Type B pancreatic cell (in vitro differentiated cells): ENCODE data around the gene FAAP100. TPM values are rescaled to one million over a fixed set of nuclear protein-coding genes. Genes with fewer than 3 reads are reported as not detected.
A peak's percentile ranks its signal among the peaks of the same experiment; 100 is the strongest.

Source experiments
- DNase-seq: peaks from one replicate; pipeline ENCODE4 v3.0.0; 2021; ENCODE audit warnings: mixed read lengths; ENCODE audit not compliant: unreplicated experiment; ENCODE audit errors: extremely low spot score
- H3K27ac Mint-ChIP-seq: 2 replicates; pipeline ENCODE4 v1.8.0; 2021; ENCODE audit warnings: mild to moderate bottlenecking, mixed read lengths
- H3K27me3 Mint-ChIP-seq: 2 replicates; pipeline ENCODE4 v1.8.0; 2021; ENCODE audit warnings: mixed read lengths
- H3K36me3 Mint-ChIP-seq: 2 replicates; pipeline ENCODE4 v1.8.0; 2021; ENCODE audit warnings: mixed read lengths
- H3K4me1 Mint-ChIP-seq: one replicate; pipeline ENCODE4 v1.8.0; 2021; ENCODE audit warnings: mixed read lengths; ENCODE audit not compliant: unreplicated experiment
- H3K4me3 Mint-ChIP-seq: 2 replicates; pipeline ENCODE4 v1.8.0; 2021; ENCODE audit warnings: mild to moderate bottlenecking, mixed read lengths
- H3K9me3 Mint-ChIP-seq: 2 replicates; pipeline ENCODE4 v1.8.0; 2021; ENCODE audit warnings: mixed read lengths
- total RNA-seq: library from RNA; stranded (reverse); gene quantifications from 2 replicates; pipeline ENCODE4 v1.2.1, GENCODE V29; 2021; ENCODE audit warnings: low replicate concordance
- TF ChIP-seq, protein P1 (sequence below): fragments of 200-600 bp; sonication (generic); conservative IDR thresholded peaks from 2 replicates; pipeline ENCODE4 v1.5.0; 2021; ENCODE audit warnings: antibody characterized with exemption, mild to moderate bottlenecking

The FAAP100 gene
- total RNA-seq, 1 donor from 2014 or later: 44.7 TPM

GRCh38 chr17:81582749-81583148, 30.6 kb upstream of the FAAP100 start:
- no peak overlapping the region for H3K4me3 Mint-ChIP-seq
- no peak for DNase-seq
- TF ChIP-seq, protein P1, sequence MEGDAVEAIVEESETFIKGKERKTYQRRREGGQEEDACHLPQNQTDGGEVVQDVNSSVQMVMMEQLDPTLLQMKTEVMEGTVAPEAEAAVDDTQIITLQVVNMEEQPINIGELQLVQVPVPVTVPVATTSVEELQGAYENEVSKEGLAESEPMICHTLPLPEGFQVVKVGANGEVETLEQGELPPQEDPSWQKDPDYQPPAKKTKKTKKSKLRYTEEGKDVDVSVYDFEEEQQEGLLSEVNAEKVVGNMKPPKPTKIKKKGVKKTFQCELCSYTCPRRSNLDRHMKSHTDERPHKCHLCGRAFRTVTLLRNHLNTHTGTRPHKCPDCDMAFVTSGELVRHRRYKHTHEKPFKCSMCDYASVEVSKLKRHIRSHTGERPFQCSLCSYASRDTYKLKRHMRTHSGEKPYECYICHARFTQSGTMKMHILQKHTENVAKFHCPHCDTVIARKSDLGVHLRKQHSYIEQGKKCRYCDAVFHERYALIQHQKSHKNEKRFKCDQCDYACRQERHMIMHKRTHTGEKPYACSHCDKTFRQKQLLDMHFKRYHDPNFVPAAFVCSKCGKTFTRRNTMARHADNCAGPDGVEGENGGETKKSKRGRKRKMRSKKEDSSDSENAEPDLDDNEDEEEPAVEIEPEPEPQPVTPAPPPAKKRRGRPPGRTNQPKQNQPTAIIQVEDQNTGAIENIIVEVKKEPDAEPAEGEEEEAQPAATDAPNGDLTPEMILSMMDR: no peak
- H3K36me3 Mint-ChIP-seq: peaks cover 30% of the 10 kb centered on the region
- no peaks in the 10 kb centered on the region for H3K27me3 Mint-ChIP-seq
- peaks cover 3% of the 10 kb centered on the region for H3K4me1 Mint-ChIP-seq
- no peak overlapping the region for H3K27ac Mint-ChIP-seq
- H3K9me3 Mint-ChIP-seq: no peaks in the 10 kb centered on the region

- H3K4me1 Mint-ChIP-seq: peaks cover 8% of the 10 kb centered on the region
- H3K27ac Mint-ChIP-seq: no peak overlapping the region
- TF ChIP-seq, protein P1: no peak
- no peaks in the 10 kb centered on the region for H3K9me3 Mint-ChIP-seq
- peaks cover 30% of the 10 kb centered on the region for H3K36me3 Mint-ChIP-seq
- no peak for DNase-seq
- H3K27me3 Mint-ChIP-seq: no peaks in the 10 kb centered on the region
- H3K4me3 Mint-ChIP-seq: no peak overlapping the region
Observed at GRCh38 chr17:81582341-81582740, 30.2 kb upstream of the FAAP100 start.

GRCh38 chr17:81581758-81582157, 29.6 kb upstream of the FAAP100 start:
- Mint-ChIP-seq H3K9me3 (no peaks in the 10 kb centered on the region), H3K4me1 (peaks cover 13% of the 10 kb centered on the region), H3K27ac (no peak overlapping the region), H3K27me3 (no peaks in the 10 kb centered on the region), H3K4me3 (no peak overlapping the region), H3K36me3 (peaks cover 28% of the 10 kb centered on the region)
- DNase-seq: no peak
- TF ChIP-seq, protein P1: no peak

DNA sequence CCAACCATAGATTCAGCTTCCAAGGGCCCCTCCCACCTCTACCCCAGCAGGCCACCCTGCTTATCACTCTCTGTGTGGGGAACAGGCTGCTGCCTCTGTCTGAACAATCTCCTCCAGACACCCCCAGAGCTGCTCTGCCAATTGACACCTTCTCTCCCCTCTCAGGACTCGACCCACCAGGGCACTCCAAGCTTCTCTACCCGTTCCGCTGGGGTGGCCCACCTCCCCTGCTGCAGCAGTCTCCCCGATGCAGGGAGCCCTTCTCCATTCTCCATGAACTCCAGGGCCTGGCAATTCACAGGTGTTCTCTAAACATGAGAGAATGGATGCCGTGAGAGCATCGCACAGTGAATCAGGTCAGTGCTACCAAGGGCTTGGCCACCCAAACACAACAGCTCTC, 28.3 kb upstream of the FAAP100 start:
- Mint-ChIP-seq H3K9me3 (no peaks in the 10 kb centered on the region), H3K27me3 (no peaks in the 10 kb centered on the region), H3K36me3 (peaks cover 34% of the 10 kb centered on the region), H3K27ac (peak overlapping the region; percentile 29), H3K4me1 (peaks cover 24% of the 10 kb centered on the region), H3K4me3 (no peak overlapping the region)
- TF ChIP-seq, protein P1: no peak
- no peak for DNase-seq

DNA sequence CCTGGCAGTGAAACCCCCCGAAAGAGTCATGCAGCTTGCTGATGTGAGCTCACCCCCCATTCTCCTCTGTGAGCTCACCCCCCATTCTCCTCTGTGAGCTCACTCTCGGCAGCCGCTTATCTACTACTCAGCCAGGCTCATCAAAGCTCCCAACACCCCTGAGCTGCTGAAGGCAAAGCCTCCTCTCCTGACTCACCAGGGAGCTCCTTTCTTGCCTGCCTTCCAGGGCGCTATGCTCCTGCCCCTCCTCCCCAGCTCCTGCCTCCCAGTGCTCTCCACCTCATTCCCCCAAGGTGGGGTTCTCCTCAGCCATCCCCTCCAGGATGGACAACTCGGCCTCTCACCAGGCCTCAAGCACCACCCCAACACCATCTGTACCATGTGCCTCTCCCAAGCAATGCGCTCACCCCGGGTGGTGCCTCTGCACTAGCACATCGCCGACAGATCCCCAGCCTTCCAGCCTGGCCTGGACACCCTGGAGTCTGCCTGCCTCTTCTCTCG, 27.7 kb upstream of the FAAP100 start:
- DNase-seq: no peak
- peaks cover 24% of the 10 kb centered on the region for H3K4me1 Mint-ChIP-seq
- H3K27me3 Mint-ChIP-seq: no peaks in the 10 kb centered on the region

More for the DNA sequence above, 27.7 kb upstream of the FAAP100 start:
- Mint-ChIP-seq H3K36me3 (peaks cover 34% of the 10 kb centered on the region), H3K9me3 (no peaks in the 10 kb centered on the region), H3K4me3 (no peak overlapping the region), H3K27ac (peak overlapping the region; percentile 29)
- TF ChIP-seq, protein P1: no peak
